ENCODE measurements around the gene GRHL3.

GRHL3 gene

GRCh38 chr1:24317956-24318614, 1.1 kb upstream of the GRHL3 start:
- no peak for TF ChIP-seq CTCF (conservative IDR thresholded peaks at IDR 0.05; ENCODE audit: low read depth, low read length)
- DNase-seq (ENCODE audit: low read depth), result peak; percentile 63
- H3K4me3 ChIP-seq (ENCODE audit: low read depth, low read length), result no peak overlapping the region

GRCh38 chr1:24318615-24319311, 394 bp upstream of the GRHL3 start:
- no peak for TF ChIP-seq CTCF (conservative IDR thresholded peaks at IDR 0.05; ENCODE audit: low read depth, low read length)
- no peak for DNase-seq (ENCODE audit: low read depth)
- H3K4me3 ChIP-seq (ENCODE audit: low read depth, low read length), result no peak overlapping the region

- no peak for DNase-seq (ENCODE audit: low read depth)
- H3K4me3 ChIP-seq (ENCODE audit: low read depth, low read length), result no peak overlapping the region
- no peak for TF ChIP-seq CTCF (conservative IDR thresholded peaks at IDR 0.05; ENCODE audit: low read depth, low read length)
Measured at GRCh38 chr1:24319962-24320361, 805 bp downstream of the GRHL3 start.

GRCh38 chr1:24321126-24321525, 2.0 kb downstream of the GRHL3 start:
- no peak overlapping the region for H3K4me3 ChIP-seq (ENCODE audit: low read depth, low read length)

GRCh38 chr1:24321697-24322469, 2.7 kb downstream of the GRHL3 start:
- peak overlapping the region; percentile 52 for H3K4me3 ChIP-seq (ENCODE audit: low read depth, low read length)
- TF ChIP-seq CTCF (conservative IDR thresholded peaks at IDR 0.05; ENCODE audit: low read depth, low read length), result no peak
- peak; percentile 94 for DNase-seq (ENCODE audit: low read depth)

More at GRCh38 chr1:24321126-24321525, 2.0 kb downstream of the GRHL3 start:
- DNase-seq (ENCODE audit: low read depth), result no peak
- TF ChIP-seq CTCF (conservative IDR thresholded peaks at IDR 0.05; ENCODE audit: low read depth, low read length), result no peak

GRCh38 chr1:24322470-24323177, 3.5 kb downstream of the GRHL3 start:
- H3K4me3 ChIP-seq (ENCODE audit: low read depth, low read length), result peak overlapping the region; percentile 52
- no peak for TF ChIP-seq CTCF (conservative IDR thresholded peaks at IDR 0.05; ENCODE audit: low read depth, low read length)
- DNase-seq (ENCODE audit: low read depth), result peak; percentile 51
